Mammary epithelial cell (primary cell): ENCODE data around the gene ZP4.

Experiments
- CTCF ChIP-seq, 2 donors: IDR thresholded peaks in 1 of 2; conservative IDR thresholded peaks in 1 of 2; 2 replicates each; pipeline ENCODE4 v1.5.1; 2011 to 2012; ENCODE audit warnings: inconsistent platforms in 2 of 2, low read length in 2 of 2, mild to moderate bottlenecking in 2 of 2, control low read depth in 1 of 2, low read depth in 1 of 2; ENCODE audit not compliant: insufficient read depth in 1 of 2; ENCODE audit errors: extremely low read depth in 1 of 2
- EZH2 ChIP-seq: IDR thresholded peaks from 2 replicates; pipeline ENCODE4 v1.6.1; 2012; ENCODE audit warnings: low read length, inconsistent platforms, borderline replicate concordance

- TF ChIP-seq EZH2 (no peak), CTCF (conservative IDR thresholded peaks at IDR 0.05 in 1 of 2, IDR thresholded peaks at IDR 0.05 in 1 of 2; ENCODE audit: extremely low read depth in 1 of 2, insufficient read depth in 1 of 2, low read depth in 1 of 2, low read length in 2 of 2) (no peak)
Observed at GRCh38 chr1:237877631-237878030, 13.1 kb downstream of the ZP4 start.
